Spleen (tissue), 7 donors: ENCODE results near the gene ZNF117.

Source experiments
- CTCF ChIP-seq, 11 experiments: fragments of 200-600 bp in 7 of 11; fragments of 450-650 bp in 4 of 11; sonication (generic) in 4 of 11; IDR thresholded peaks in 8 of 11; conservative IDR thresholded peaks in 3 of 11; 1 replicate in 7 of 11; 2 replicates in 4 of 11; pipeline versions ENCODE4 v1.4.0 to v1.8.0; 2016 to 2021; ENCODE audit warnings: antibody characterized with exemption in 11 of 11, inconsistent platforms in 4 of 11, mild to moderate bottlenecking in 1 of 11
- POLR2A ChIP-seq, 3 donors: fragments of 450-650 bp; IDR thresholded peaks; one replicate each; pipeline ENCODE4 v1.5.1; 2017; ENCODE audit warnings: antibody characterized with exemption in 3 of 3, mild to moderate bottlenecking in 1 of 3
- POLR2AphosphoS5 ChIP-seq, 3 donors: sonication (generic); formaldehyde crosslinking; IDR thresholded peaks; one replicate each; pipeline ENCODE4 v1.5.1; 2017; ENCODE audit warnings: antibody characterized with exemption in 3 of 3
- donor health status: DM: no; HTN: no; CAD: no; lungs with moderate emphysema.
- donor health status: DM: no; HTN: no; CAD: no.
- donor health status: DM: no; HTN: no; CAD: no.

GRCh38 chr7:65004575-65004974, 13.7 kb upstream of the ZNF117 start:
- TF ChIP-seq POLR2A (IDR thresholded peaks at IDR 0.05) (no peak), CTCF (IDR thresholded peaks at IDR 0.05 in 8 of 11, conservative IDR thresholded peaks at IDR 0.05 in 3 of 11) (no peak), POLR2AphosphoS5 (IDR thresholded peaks at IDR 0.05) (no peak)
